Measurements from ENCODE around the gene WDR70.

Gene WDR70

DNA sequence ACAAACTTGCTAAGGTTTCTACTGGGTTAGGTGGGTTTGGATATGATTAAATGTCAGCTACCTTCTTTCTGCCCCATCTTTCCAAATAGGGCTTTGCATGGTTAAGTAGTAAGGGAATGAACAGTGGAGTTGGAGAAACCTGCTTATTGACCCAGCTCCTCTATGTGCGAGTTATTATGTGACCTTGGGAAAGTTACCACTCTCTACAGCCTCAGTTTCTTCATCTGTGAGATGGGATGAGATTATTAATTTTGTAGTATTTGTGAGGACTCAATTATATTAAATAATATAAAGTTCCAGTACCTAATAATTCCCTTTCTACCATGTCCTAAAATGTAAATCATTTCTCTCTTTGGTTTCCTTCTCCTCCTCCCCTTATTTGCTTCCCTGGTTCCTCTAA is 337.3 kb downstream of the WDR70 start:
- in situ Hi-C loops (cut with HindIII; ENCODE audit: low sequenced_read_pairs) = no loop called here

DNA sequence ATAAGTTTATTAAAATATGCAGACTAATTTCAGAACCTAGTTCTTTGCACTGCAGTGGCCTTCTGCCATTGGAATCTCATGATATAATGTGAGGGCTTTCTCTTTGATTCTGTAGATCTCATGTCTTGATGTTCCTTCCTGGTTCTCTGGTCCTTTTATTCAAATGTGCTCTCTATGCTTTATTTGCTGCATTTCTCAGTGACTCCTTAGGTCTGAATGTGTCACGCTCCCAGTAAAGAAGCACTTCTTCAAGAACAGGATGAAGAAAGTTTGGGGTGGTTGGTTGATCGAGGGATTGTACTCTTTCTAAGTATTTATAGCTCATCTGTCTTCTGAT is 338.1 kb downstream of the WDR70 start:
- in situ Hi-C loops (cut with HindIII; ENCODE audit: low sequenced_read_pairs) = no loop called here

DNA sequence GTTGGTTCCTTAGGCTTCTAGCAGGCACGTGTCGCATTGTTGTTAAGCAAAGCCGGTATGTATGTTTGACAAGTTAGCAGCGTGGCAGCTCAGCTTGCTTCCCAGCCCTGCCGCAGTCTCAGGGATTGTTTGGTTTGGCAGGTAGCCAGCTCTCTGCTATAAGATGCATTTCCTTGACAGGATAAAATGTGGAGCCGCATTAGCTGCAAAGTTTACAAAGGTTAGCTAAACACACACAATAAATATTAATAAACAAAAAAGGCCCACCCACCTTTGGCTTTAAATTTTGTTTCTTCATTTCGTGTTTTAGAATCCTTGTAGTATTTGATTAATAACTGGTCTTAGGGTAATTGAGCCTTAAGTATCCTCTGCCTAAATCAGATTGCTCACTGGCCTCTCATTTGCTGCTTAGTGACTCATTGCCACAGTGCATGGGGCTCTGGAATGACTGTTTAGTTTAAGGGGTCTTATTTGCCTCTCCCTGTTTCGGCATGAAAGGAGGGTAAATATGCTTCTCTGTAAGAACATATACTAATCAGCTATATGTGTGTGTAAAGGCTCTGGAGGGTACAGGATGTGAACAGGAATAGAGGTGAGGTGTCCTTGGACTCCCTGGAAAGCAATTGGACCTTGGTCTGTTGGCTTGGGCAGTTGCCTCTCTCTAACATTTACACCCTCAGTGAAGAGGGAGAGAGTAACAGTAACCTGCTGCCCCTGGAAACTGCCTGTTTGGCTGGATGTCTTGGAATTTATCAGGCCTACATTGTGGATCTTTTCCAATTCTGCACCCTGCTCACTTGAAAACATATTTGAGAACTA is 338.7 kb downstream of the WDR70 start:
- in situ Hi-C loops (cut with HindIII; ENCODE audit: low sequenced_read_pairs) = no loop called here

DNA sequence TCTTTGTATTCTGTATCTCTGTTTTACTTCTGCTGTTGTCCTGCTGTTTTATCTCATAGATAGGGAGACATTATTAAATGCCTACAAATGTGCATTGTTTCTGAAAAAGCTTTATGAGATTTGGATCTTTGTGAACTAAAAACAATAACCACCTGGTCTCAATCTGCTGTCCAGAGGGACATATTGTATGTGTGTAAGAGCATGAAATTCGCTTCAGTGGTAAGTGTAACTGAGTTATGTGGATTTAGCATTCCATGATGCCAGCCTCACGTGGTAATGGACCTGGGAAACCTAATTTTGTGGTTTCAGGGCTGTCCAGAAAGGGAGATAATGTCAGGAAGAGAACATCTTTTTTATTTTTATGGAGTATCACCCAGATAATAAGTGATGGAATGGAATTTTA is 341.4 kb downstream of the WDR70 start:
- in situ Hi-C loops (cut with HindIII; ENCODE audit: low sequenced_read_pairs) = loop anchor here (5.0 kb wide), 1 partner anchor 47 kb away; no protein-coding TSS in a partner anchor

DNA sequence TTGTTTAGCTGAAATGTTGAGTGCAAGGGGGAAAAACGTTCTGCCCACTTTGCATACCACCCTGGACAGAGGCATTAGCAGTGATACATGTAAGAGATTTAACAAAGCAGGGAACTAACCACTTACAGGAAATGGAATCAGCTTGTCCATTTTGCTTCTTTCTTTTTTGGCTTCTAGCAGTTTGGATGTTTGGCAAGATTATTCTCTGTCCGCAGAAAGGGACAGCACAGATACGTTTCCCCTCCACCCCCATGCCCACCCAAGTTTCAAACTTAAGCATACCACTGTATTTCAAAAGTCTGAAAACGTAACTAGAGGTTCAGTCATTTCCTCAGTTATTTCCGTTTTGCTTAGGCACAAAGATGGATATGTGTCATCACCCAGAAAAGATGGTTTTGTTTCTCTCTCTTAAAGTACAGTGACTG is 342.3 kb downstream of the WDR70 start:
- in situ Hi-C loops (cut with HindIII; ENCODE audit: low sequenced_read_pairs) = loop anchor here (5.0 kb wide), 1 partner anchor 46 kb away; no protein-coding TSS in a partner anchor

DNA sequence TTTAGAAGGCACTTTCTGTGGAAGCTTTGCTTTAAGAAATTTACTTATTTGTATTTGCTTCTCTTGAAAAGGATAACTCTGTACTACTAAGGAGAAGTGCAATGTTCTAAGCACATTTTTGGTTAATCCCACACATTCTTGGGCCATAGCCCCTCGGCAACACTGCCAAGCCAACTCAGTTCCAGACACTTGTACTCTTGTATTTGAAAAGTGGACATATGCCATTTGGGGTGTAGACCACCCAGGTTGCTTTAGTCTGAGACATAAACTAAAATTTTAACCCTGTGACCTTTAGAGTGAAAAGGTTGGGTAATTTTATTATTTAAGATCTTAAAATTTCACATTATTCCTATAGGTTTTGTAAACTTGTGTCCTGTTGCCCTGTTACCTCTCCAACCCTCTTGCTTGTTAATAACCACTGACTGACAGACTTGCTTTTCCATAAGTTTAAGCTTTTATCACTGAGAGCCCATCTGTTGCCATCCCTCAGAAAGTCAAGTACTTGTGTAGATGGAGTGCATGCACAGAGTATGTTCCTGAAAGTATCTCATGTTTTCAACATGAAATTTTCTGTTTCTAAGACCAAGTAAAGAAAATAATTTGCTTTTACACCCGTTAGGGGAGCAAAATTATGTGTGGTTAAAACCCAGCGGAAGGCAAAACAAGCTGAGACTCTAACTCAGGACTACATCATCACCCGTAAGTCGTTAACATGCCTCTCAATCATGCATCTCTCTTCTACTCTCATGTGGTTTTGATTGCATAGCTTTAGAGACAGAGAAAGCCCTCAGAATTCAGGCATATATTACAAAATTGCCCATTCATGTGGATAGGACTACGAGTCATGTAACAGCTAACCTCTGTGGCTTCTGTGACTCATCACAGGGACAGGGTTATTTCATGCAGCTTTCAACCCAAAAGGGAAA is 343.4 kb downstream of the WDR70 start:
- in situ Hi-C loops (cut with HindIII; ENCODE audit: low sequenced_read_pairs) = loop anchor here (5.0 kb wide), 1 partner anchor 45 kb away; no protein-coding TSS in a partner anchor

DNA sequence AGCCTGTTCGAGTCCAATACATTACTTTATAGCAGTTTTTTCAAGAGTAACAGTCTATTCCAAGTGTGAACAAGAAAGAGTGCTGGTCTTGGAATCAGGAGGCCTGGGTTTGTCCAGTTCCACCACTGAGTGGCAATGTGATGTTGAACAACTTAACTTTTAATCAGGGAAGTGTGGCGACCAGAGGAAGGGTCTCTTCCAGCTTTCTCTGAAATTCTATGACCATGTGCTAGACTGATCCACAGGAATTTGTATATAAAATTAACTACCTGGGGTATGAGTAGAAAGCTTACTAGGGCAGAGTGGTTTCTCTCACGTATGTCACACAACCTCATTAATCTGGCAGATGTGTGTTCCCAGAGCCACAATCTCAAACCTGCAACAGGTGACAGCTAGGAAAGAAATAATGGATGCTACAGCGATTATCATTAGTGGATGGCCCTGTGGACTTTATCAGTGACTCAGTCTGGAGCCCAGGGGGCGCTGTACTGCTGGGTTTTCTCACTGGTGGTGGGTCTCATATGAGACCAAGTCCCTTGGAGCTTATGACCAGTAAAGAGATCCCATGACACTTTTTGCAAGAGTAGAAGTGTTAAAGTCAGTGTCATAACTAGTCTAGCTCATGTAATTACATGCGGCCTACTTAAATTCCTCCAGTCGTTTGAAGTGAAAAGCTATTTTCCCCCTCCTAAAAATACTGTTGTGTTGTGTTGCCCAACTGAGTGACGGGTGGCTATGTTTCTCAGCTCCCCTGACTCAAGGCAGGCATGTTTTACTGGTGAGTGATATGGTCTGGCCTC is 344.2 kb downstream of the WDR70 start:
- in situ Hi-C loops (cut with HindIII; ENCODE audit: low sequenced_read_pairs) = loop anchor here (5.0 kb wide), 1 partner anchor 44 kb away; no protein-coding TSS in a partner anchor

DNA sequence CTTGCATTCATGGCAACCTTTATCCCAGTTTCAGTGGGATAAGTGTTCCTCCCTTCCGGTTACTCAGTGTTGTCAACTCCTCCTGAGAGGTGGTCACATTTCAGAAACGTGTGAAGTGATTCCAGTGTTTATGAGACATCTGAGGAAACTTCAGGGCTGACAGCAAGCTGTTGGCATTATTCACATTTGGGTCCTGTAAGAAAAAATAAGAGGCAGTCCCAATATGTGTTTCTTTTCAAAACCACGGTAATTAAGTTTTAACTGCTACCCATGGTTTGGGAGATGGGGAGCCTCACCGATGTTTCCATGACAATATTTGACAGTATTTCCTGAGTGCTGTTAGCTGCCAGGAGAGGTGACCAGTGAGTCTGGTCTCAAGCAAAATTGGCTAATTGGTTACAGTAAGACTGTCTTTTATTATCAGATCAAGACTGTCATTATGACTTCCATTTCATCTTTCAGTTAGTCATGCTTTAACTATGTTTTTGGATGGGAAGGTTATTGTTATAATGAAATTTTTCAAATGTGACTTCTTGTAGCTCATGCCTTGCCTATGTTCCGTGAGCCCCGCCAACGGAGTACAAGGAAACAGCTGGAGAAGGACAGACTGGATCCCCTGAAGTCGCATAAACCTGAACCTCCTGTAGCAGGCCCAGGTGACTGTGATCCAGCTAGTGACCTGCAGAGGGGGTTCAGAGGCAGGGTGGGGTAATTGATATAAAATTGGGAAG is 345.4 kb downstream of the WDR70 start:
- in situ Hi-C loops (cut with HindIII; ENCODE audit: low sequenced_read_pairs) = loop anchor here (5.0 kb wide), 1 partner anchor 43 kb away; no protein-coding TSS in a partner anchor

DNA sequence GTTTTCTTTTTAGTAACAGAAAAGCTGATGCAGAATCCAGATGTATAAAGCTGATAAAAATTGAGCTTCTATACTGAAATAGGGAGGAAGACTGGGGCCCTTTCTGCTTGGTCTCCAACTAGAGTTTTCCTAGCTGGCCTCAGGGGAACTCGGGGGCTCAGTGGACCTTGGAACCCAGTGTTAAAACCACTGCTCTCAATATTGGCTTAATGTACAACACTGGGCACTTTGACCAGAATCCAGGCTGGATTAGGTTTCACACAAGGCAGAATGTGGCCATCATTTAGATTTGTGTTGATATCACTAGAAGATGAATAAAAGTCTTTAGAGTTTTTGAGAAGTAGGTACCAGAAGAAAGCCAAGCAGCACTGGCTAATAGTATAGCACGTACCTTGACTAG is 346.1 kb downstream of the WDR70 start:
- in situ Hi-C loops (cut with HindIII; ENCODE audit: low sequenced_read_pairs) = no loop called here

DNA sequence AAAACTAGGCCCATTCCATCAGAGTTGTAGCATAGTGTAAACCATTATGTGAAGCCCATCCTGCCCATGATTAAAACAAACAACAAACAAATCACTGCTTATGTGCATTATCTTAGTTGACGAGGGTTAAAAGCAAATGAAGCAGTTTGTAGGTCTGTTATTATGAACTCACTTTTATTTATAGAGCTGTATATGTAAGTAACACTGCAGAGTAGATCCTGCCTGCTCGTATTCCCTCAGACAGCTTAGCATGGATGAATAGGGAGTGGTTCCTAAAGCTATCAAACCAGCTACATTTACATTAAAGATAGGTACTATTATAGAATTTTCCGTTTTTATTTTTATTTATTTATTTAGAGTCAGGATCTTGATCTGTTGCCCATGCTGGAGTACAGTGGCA is 348.1 kb downstream of the WDR70 start:
- in situ Hi-C loops (cut with HindIII; ENCODE audit: low sequenced_read_pairs) = no loop called here

DNA sequence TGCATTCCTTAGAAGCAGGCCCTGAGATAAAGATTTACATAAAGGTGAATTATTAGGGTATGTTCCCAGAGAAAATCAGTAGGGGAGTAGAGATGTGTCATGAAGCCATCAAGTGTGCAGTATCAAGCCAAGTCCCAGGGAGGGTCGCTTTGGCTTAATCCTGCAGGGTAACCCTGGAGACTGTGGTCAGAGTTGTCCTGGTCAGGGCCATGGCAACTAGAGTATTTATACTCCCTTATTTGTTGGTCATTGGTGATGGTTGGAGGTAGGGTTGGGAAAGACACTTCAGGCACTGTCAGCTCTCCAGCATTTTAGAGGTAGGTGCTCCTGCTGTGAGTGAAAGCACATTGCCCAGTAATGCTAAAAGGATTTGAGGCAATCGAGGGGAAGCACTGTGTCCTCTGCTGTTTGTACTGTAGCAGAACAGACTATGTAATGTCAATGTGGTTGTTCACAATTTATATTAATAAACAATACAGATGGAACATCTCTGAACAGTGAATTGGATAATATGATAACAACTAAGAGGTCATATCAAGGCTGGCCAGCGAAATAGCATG is 351.9 kb downstream of the WDR70 start:
- in situ Hi-C loops (cut with HindIII; ENCODE audit: low sequenced_read_pairs) = no loop called here

DNA sequence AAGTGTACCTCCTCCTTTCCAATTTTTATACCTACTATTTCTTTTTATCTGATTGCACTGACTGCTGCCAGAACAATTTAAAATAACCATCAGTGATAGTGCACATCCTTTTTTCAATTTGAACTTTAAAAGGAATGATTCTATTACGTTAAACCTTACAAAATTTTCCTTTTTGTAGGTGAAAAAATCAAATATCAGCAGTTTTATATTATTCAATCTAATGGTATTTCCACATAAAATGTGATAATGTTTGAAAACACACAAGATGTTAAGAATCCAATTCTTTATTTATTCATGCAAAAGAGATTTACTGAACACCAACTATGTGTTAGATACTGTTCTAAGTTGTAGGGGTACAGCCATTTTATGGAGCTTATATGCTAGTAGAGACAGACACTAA is 355.0 kb downstream of the WDR70 start:
- in situ Hi-C loops (cut with HindIII; ENCODE audit: low sequenced_read_pairs) = no loop called here

DNA sequence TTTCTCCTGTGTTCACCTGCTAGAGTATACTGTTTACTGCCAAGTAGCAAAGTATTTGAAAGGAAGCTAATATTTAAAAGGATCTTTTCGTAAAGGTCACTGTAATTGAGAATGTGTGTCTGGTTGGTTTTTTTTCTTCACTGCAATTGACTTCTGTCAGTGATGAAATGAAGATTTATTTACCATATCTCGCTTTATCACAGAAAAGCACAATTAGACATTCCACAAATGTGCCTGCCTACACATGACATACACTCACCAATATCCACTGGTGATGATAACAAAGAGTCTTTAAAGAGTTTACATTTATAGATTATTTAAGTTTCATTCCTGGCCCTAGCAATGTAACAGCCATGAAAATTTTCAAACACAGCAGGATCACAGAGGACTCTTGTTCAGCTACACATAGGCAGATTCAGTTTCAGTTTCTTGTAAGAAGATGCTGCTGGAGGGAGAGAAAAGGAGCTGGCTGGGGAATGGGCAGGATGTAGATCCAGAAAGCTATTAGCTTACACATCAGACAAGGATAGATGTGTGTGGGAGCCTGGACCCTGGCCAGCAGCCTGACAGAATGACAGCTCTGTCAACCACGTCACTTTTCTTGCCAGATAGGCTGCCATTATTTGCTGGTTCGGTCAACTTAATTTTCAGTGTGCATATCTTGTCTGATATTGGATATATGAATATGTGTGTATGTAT is 356.7 kb downstream of the WDR70 start:
- in situ Hi-C loops (cut with HindIII; ENCODE audit: low sequenced_read_pairs) = loop anchor here (5.0 kb wide), 1 partner anchor 92 kb away; no protein-coding TSS in a partner anchor

DNA sequence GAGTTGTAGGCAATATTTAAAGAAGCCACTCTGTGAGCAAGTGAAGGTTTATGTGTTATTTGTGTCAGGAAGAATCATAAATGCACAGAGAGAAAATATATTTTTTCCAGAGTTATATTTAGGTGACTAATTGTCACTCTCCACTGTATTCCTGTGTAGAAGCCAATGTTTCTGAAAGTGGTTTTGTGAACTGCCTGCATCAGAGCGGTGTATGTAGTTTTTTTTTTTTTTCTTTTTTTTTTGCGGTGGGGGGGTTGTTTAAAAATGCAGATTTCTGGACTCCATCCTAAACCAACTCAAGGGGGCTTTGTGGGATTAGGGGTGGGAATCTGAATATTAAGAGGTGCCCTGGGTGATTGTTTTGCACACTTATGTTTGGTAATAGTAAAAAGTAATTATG is 357.3 kb downstream of the WDR70 start:
- in situ Hi-C loops (cut with HindIII; ENCODE audit: low sequenced_read_pairs) = loop anchor here (5.0 kb wide), 1 partner anchor 91 kb away; no protein-coding TSS in a partner anchor

DNA sequence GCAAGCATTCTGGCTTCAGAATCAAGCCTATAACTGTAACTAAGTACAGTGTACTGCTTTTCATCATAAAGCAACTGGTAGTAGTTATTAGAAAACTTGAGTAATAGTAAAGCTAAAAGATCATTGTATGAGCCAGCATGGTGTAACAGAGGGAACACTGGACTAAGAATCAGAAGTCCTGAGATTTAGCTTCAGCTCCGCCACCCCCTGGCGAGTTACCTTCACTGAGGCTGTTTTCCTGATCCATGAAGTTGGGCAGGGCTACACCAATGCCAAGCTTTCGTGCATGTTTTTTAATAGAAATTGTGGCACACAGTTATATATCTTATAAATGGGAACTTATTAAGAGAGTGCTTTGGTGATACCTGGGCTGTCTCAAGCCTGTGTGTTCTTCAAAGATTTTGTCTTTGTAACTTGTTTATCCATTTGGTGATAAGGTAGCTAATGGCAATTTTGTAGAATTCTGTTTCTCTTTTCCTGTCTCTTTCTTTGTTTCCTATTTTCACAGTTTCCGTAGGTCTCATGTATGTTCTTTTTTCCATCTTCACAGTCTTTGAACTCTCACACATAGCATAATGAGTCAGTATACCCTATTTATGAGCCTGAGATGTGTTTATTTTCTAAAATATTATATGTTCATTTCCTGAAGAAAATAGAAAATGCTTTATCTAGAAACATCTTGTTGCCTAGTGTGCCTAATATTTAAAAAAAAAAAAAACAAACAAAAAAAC is 358.4 kb downstream of the WDR70 start:
- in situ Hi-C loops (cut with HindIII; ENCODE audit: low sequenced_read_pairs) = loop anchor here (5.0 kb wide), 1 partner anchor 90 kb away; no protein-coding TSS in a partner anchor

DNA sequence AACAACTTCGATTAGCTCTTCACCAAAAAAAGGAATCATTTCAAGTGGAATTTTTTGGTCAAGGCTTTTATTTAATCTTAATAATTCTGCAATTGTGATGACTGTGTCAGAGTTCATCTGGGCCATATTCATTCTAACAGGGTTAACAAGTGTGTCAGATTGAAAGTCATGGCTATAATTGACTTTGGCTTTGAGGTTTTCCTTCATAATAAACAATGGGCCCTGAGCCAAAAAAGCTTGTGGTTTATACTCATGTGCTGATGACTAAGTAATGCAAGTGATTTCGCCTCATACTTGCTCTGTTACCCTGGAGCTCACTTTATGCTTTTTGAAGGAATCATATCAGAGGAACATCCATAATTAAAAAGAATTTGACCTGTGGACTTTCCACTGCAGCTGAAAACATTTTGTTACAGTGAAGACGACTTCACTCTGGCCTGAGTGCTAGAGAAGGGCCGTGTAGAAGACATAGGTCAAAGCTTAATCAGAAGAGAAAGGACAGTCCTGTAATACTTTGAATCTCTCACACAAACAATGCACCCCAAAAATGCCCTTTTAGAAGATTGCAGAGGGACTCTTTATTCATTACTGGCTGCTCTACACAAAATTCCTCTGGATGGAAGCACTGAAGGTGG is 359.1 kb downstream of the WDR70 start:
- in situ Hi-C loops (cut with HindIII; ENCODE audit: low sequenced_read_pairs) = loop anchor here (5.0 kb wide), 1 partner anchor 89 kb away; no protein-coding TSS in a partner anchor

DNA sequence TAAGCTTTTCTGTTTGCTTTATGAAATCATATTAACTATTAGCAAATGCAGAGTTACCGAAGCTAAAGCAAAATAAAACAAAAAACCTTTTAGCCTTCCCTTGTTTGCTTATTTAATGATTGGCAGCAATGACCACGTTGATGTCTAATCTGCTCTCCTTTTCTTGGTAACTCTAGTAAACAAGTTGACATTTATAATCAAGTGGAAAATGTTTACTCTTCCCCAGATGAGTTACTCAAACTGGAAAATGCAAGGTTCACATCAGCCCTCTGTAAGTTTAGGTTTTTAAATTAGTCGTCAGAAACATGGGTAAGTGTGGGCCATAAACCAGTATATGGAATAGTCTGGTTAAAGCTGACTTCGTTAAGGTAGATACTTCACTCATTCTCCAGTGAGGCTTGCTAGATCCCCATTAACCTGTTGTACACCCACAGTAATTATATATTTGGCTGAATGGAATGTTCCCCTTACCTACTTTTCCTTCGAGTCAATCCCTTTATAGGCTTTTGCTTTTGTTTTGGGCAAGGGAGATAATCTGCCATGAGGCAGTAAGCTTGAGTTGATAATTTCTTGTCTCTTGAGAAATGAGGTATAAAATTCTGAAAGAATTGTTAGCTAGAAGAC is 359.9 kb downstream of the WDR70 start:
- in situ Hi-C loops (cut with HindIII; ENCODE audit: low sequenced_read_pairs) = loop anchor here (5.0 kb wide), 1 partner anchor 88 kb away; no protein-coding TSS in a partner anchor

Measured in endothelial cell of hepatic sinusoid (primary cell).